NCI-H2029 (cell line): ENCODE data around the gene CYP1B1.
"Not testable (repeated sequence)": the region's sequence is repeated elsewhere in the genome, so short reads cannot be mapped to it uniquely, and the experiment has no call there.

Experiments
- DNase-seq: peaks from one replicate; lab custom pipeline; 2025; lab: John Stamatoyannopoulos, UW

The CYP1B1 gene

GRCh38 chr2:38032946-38033345 is 43.0 kb downstream of the CYP1B1 start:
- DNase-seq = no peak

- DNase-seq = no peak
Measured at GRCh38 chr2:38030635-38031355, 45.2 kb downstream of the CYP1B1 start.

DNA sequence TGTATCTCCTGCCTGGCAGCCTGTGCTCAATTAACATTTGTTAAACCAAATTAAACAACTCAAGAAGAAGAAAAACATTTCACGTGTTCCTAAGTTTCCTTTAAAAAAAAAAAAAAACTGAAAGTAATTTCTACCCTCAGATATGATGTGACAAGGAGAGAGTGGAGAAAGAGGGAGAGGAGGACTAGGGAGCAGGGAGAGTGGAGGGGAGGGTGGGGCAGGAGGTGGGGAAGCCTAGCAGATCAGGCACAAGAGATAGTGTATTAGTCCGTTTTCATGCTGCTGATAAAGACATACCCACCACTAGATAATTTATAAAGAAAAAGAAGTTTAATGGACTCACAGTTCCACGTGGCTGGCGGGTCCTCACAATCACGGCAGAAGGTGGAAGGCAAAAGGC is 46.4 kb downstream of the CYP1B1 start:
- DNase-seq = no peak

DNA sequence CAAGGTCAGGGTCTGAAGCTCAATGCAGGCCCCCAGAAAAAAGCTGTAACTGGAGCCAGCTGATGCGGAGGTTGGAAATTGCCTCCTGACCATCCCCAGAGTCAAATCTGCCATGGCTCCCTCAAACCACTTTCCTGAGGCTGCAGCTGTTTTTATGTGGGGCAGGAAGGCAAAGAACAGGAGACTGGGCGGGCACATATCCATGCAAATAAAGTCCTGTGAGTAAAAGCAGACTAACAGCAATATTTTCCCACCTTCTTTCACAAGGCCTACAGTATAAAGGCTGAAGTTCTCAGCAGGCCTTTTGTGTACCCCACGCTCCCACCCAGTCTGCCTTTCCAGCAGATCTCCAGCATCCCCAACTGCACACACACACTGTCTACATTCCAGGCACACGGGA is 47.1 kb downstream of the CYP1B1 start:
- no peak for DNase-seq

- no peak for DNase-seq
Measured at GRCh38 chr2:38026846-38027245, 49.1 kb downstream of the CYP1B1 start.

DNA sequence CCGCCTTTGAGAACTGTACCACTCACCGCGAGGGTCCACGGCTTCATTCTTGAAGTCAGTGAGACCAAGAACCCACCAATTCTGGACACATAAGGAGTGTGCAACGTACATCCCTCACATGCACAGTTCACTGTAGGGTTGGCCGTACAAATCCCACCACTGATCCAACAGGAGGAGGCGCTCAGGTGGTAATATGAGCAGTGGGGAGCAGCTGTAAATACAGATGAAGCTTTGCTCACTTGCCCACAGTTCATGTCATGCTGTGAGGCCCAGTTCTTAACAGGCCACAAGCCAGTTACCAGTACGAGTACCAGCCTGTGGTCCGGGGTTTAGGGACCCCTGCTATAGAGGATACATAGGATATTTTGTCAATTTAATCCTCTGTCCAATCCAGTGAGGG is 54.4 kb downstream of the CYP1B1 start:
- no peak for DNase-seq

GRCh38 chr2:38020359-38021069 is 55.4 kb downstream of the CYP1B1 start:
- not testable (repeated sequence) for DNase-seq

- DNase-seq = no peak
Measured at GRCh38 chr2:38017836-38018235, 58.1 kb downstream of the CYP1B1 start.
